Suprapubic skin (tissue), 4 donors: Measurements from ENCODE around the gene APBA3. TPM values are rescaled to one million over a fixed set of nuclear protein-coding genes. Genes with fewer than 3 reads are reported as not detected.

Experiments used
- DNase-seq, 2 donors: peaks; one replicate each; pipeline ENCODE4 v3.0.0-alpha.2; 2019; ENCODE audit warnings: low spot score in 2 of 2
- H3K27ac ChIP-seq: fragments of 200-600 bp; sonication (generic); one replicate; pipeline ENCODE4 v1.5.1; 2019
- H3K27me3 ChIP-seq: fragments of 200-600 bp; sonication (generic); one replicate; pipeline ENCODE4 v1.5.1; 2019
- H3K36me3 ChIP-seq: fragments of 200-600 bp; sonication (generic); one replicate; pipeline ENCODE4 v1.5.1; 2019
- H3K4me1 ChIP-seq: fragments of 200-600 bp; sonication (generic); one replicate; pipeline ENCODE4 v1.5.1; 2019
- H3K4me3 ChIP-seq: fragments of 200-600 bp; sonication (generic); one replicate; pipeline ENCODE4 v1.5.1; 2019; ENCODE audit warnings: mild to moderate bottlenecking
- H3K9me3 ChIP-seq: fragments of 200-600 bp; sonication (generic); one replicate; pipeline ENCODE4 v1.5.1; 2019
- CTCF ChIP-seq, 2 donors: fragments of 200-600 bp in 1 of 2; fragments of 450-650 bp in 1 of 2; sonication (generic) in 1 of 2; IDR thresholded peaks; one replicate each; pipeline ENCODE4 v1.5.1; 2016 to 2019; ENCODE audit warnings: antibody characterized with exemption in 2 of 2, mild to moderate bottlenecking in 1 of 2, moderate library complexity in 1 of 2
- EP300 ChIP-seq: sonication (generic); formaldehyde crosslinking; IDR thresholded peaks from one replicate; pipeline ENCODE4 v1.6.1; 2017; ENCODE audit warnings: antibody characterized with exemption
- POLR2A ChIP-seq, 2 donors: fragments of 450-650 bp; IDR thresholded peaks; one replicate each; pipeline ENCODE4 v1.6.1; 2017; ENCODE audit warnings: antibody characterized with exemption in 2 of 2, mild to moderate bottlenecking in 2 of 2, moderate library complexity in 2 of 2
- POLR2AphosphoS5 ChIP-seq, 3 donors: sonication (generic); formaldehyde crosslinking; IDR thresholded peaks; one replicate each; pipeline ENCODE4 v1.6.1; 2017; ENCODE audit warnings: antibody characterized with exemption in 3 of 3
- WGBS: methylation state at CpG from one replicate; pipeline ENCODE4 v1.1.5; 2018; 5-methylcytosine and 5-hydroxymethylcytosine counted together
- total RNA-seq, 4 donors: library from RNA; depleted of rRNA; stranded (reverse); fragments of >200 nt; gene quantifications; one replicate each; pipeline ENCODE4 v1.1.0, GENCODE V29; 2016

Gene APBA3
- total RNA-seq, 4 donors from 2014 or later = 19.8 to 55.0 (median 25.8) TPM

- Histone ChIP-seq H3K4me3 (no peak overlapping the region), H3K36me3 (peaks cover under 1% of the 10 kb centered on the region), H3K27me3 (peaks cover 3% of the 10 kb centered on the region), H3K9me3 (no peaks in the 10 kb centered on the region), H3K4me1 (no peaks in the 10 kb centered on the region), H3K27ac (no peak overlapping the region)
- TF ChIP-seq POLR2A (IDR thresholded peaks at IDR 0.05) (no peak), EP300 (no peak), POLR2AphosphoS5 (IDR thresholded peaks at IDR 0.05) (no peak), CTCF (IDR thresholded peaks at IDR 0.05) (no peak)
- DNase-seq = no peak
- WGBS = 84% methylated on average over 12 of the region's 12 CpGs
These were observed 12.5 kb upstream of the APBA3 start for GRCh38 chr19:3773814-3774515.

GRCh38 chr19:3771906-3772455 is 10.5 kb upstream of the APBA3 start, which contains the start of gene RAX2:
RAX2 (minus strand) TSS chr19:3772228; CDS start chr19:3771742, 486 bp downstream.
- Histone ChIP-seq H3K4me1 (no peaks in the 10 kb centered on the region), H3K9me3 (no peaks in the 10 kb centered on the region), H3K27me3 (no peaks in the 10 kb centered on the region), H3K36me3 (peaks cover 20% of the 10 kb centered on the region), H3K4me3 (no peak within 1 kb of the TSS), H3K27ac (no peak within 1 kb of the TSS)
- no peak for TF ChIP-seq CTCF (IDR thresholded peaks at IDR 0.05)
- no peak for DNase-seq
- 22% methylated on average over 21 of the region's 23 CpGs for WGBS

GRCh38 chr19:3771000-3771905 is 9.8 kb upstream of the APBA3 start:
- no peaks in the 10 kb centered on the region for H3K4me1 ChIP-seq
- H3K36me3 ChIP-seq = peaks cover 27% of the 10 kb centered on the region
- no peaks in the 10 kb centered on the region for H3K27me3 ChIP-seq
- 68% methylated on average over 16 of the region's 35 CpGs for WGBS
- no peak overlapping the region for H3K4me3 ChIP-seq
- DNase-seq = no peak
- no peak for TF ChIP-seq CTCF (IDR thresholded peaks at IDR 0.05)
- TF ChIP-seq EP300 = no peak
- TF ChIP-seq POLR2A (IDR thresholded peaks at IDR 0.05) = no peak
- no peak for TF ChIP-seq POLR2AphosphoS5 (IDR thresholded peaks at IDR 0.05)
- no peak overlapping the region for H3K27ac ChIP-seq
- no peaks in the 10 kb centered on the region for H3K9me3 ChIP-seq

- no peaks in the 10 kb centered on the region for H3K4me1 ChIP-seq
- TF ChIP-seq CTCF (IDR thresholded peaks at IDR 0.05) = no peak
- TF ChIP-seq POLR2A (IDR thresholded peaks at IDR 0.05) = no peak
- TF ChIP-seq POLR2AphosphoS5 (IDR thresholded peaks at IDR 0.05) = no peak
- TF ChIP-seq EP300 = no peak
- peaks cover 36% of the 10 kb centered on the region for H3K36me3 ChIP-seq
- H3K4me3 ChIP-seq = no peak overlapping the region
- H3K27me3 ChIP-seq = no peaks in the 10 kb centered on the region
- DNase-seq = no peak
- 83% methylated on average over 11 of the region's 53 CpGs for WGBS
- no peak overlapping the region for H3K27ac ChIP-seq
- H3K9me3 ChIP-seq = no peaks in the 10 kb centered on the region
These were observed 8.9 kb upstream of the APBA3 start for GRCh38 chr19:3770136-3770999.
